H1 (cell line): ENCODE data around the gene SUV39H2. TPM values are rescaled to one million over a fixed set of nuclear protein-coding genes. Genes with fewer than 3 reads are reported as not detected.

ENCODE experiments used
- polyA plus RNA-seq, 7 experiments: library from polyadenylated mRNA; depleted of rRNA in 3 of 7; stranded (reverse) in 5 of 7; unstranded in 2 of 7; fragments of >200 nt in 5 of 7; fragments of 200-250 nt in 2 of 7; gene quantifications; 1 replicate in 5 of 7; 2 replicates in 1 of 7; 4 replicates in 1 of 7; pipeline versions ENCODE4 v1.2.1 to v1.2.3, GENCODE V29; 2011 to 2013; ENCODE audit warnings: missing spikeins in 2 of 7, mixed read lengths in 2 of 7
- total RNA-seq: library from RNA; stranded (reverse); fragmentation: NEBNext Ultra II Directional; extraction: Animal tissue kit (Norgen Biotek cat#: 25700); gene quantifications from 2 replicates; pipeline ENCODE4 v1.2.1, GENCODE V29; 2021
- TF ChIP-seq, protein P1 (sequence below): IDR thresholded peaks from 2 replicates; pipeline ENCODE4 v1.6.1; 2011; ENCODE audit warnings: low read length, improper control_type of control experiment

The SUV39H2 gene
- total and polyA plus RNA-seq, 2 of the 8 experiments (the other 6 are each of a cell fraction or from before 2014, with no cell fraction given) = 19.4 to 62.3 TPM

DNA sequence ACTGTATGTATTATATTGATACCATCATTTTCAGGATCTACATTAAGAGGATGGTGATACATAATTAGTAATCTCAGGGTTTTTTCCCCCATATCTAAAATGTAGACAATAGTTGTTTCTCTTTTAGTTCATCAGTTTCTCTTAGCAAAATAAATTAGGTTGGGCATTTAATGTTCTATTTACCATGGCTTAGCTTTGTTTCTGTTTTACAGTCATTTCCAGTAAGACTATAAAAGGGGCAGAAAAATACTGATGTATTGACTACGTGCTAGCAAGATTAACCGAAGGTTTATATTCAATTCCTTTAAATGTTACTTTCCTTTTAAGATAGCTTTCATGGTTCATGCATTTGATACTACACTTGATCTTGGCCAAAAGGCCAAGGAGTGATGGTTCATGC is 26.2 kb downstream of the SUV39H2 start (continued):
- TF ChIP-seq, protein P1, sequence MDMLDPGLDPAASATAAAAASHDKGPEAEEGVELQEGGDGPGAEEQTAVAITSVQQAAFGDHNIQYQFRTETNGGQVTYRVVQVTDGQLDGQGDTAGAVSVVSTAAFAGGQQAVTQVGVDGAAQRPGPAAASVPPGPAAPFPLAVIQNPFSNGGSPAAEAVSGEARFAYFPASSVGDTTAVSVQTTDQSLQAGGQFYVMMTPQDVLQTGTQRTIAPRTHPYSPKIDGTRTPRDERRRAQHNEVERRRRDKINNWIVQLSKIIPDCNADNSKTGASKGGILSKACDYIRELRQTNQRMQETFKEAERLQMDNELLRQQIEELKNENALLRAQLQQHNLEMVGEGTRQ = no peak
